Mesothelial cell of epicardium (in vitro differentiated cells): Measurements from ENCODE around the gene HOXC6. TPM values are rescaled to one million over a fixed set of nuclear protein-coding genes. Genes with fewer than 3 reads are reported as not detected.

Source experiments
- DNase-seq, 2 experiments: peaks; one replicate each; pipeline ENCODE4 v3.0.0; 2021; ENCODE audit warnings: low spot score in 2 of 2; ENCODE audit not compliant: unreplicated experiment in 2 of 2
- H3K27ac Mint-ChIP-seq: 2 replicates; pipeline ENCODE4 v1.8.0; 2021; ENCODE audit warnings: mixed read lengths
- H3K27me3 Mint-ChIP-seq: 2 replicates; pipeline ENCODE4 v1.8.0; 2021; ENCODE audit warnings: low read depth, mixed read lengths
- H3K36me3 Mint-ChIP-seq: 2 replicates; pipeline ENCODE4 v1.8.0; 2021; ENCODE audit warnings: mixed read lengths
- H3K4me1 Mint-ChIP-seq: 2 replicates; pipeline ENCODE4 v1.8.0; 2021; ENCODE audit warnings: mixed read lengths
- H3K4me3 Mint-ChIP-seq: 2 replicates; pipeline ENCODE4 v1.8.0; 2021; ENCODE audit warnings: mild to moderate bottlenecking, moderate library complexity, mixed read lengths
- H3K9me3 Mint-ChIP-seq: 2 replicates; pipeline ENCODE4 v1.8.0; 2021; ENCODE audit warnings: mixed read lengths
- total RNA-seq: library from RNA; stranded (reverse); gene quantifications from 3 replicates; pipeline ENCODE4 v1.2.1, GENCODE V29; 2021
- TF ChIP-seq, protein P1 (sequence below): fragments of 200-600 bp; sonication (generic); IDR thresholded peaks from one replicate; pipeline ENCODE4 v1.5.0; 2021; ENCODE audit warnings: antibody characterized with exemption; ENCODE audit not compliant: unreplicated experiment

The HOXC6 gene
- total RNA-seq, 1 donor from 2014 or later: 15.5 TPM

- peaks cover 34% of the 10 kb centered on the region for H3K4me1 Mint-ChIP-seq
- DNase-seq: no peak
- peak overlapping the region; percentile 71 for H3K4me3 Mint-ChIP-seq
- no peaks in the 10 kb centered on the region for H3K9me3 Mint-ChIP-seq
- TF ChIP-seq, protein P1, sequence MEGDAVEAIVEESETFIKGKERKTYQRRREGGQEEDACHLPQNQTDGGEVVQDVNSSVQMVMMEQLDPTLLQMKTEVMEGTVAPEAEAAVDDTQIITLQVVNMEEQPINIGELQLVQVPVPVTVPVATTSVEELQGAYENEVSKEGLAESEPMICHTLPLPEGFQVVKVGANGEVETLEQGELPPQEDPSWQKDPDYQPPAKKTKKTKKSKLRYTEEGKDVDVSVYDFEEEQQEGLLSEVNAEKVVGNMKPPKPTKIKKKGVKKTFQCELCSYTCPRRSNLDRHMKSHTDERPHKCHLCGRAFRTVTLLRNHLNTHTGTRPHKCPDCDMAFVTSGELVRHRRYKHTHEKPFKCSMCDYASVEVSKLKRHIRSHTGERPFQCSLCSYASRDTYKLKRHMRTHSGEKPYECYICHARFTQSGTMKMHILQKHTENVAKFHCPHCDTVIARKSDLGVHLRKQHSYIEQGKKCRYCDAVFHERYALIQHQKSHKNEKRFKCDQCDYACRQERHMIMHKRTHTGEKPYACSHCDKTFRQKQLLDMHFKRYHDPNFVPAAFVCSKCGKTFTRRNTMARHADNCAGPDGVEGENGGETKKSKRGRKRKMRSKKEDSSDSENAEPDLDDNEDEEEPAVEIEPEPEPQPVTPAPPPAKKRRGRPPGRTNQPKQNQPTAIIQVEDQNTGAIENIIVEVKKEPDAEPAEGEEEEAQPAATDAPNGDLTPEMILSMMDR: no peak
- H3K36me3 Mint-ChIP-seq: peaks cover 3% of the 10 kb centered on the region
- H3K27me3 Mint-ChIP-seq: peaks cover 96% of the 10 kb centered on the region
- peak overlapping the region; percentile 8 for H3K27ac Mint-ChIP-seq
Measured at GRCh38 chr12:54004841-54005530, 23.3 kb upstream of the HOXC6 start.

DNA sequence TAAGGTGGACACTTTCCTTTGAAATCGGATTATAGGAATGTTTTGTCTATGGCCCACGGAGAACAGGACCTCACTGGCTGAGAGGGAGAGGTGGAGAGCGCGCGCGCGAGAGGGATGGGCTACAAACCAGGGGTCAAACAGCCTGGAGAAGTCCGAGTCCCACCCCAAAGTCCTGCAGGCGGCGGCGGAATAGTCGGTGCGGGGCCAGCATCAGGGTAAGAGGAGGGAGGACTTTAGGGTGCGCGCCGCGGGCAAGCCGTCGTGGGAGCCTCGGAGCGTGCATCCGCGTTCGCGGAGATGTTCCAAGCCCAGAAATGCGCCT is 22.7 kb upstream of the HOXC6 start:
- peaks cover 3% of the 10 kb centered on the region for H3K36me3 Mint-ChIP-seq
- H3K9me3 Mint-ChIP-seq: no peaks in the 10 kb centered on the region
- H3K27ac Mint-ChIP-seq: peak overlapping the region; percentile 8
- H3K4me3 Mint-ChIP-seq: peak overlapping the region; percentile 71
- H3K27me3 Mint-ChIP-seq: peaks cover 96% of the 10 kb centered on the region
- H3K4me1 Mint-ChIP-seq: peaks cover 36% of the 10 kb centered on the region
- DNase-seq: no peak
- TF ChIP-seq, protein P1: no peak

DNA sequence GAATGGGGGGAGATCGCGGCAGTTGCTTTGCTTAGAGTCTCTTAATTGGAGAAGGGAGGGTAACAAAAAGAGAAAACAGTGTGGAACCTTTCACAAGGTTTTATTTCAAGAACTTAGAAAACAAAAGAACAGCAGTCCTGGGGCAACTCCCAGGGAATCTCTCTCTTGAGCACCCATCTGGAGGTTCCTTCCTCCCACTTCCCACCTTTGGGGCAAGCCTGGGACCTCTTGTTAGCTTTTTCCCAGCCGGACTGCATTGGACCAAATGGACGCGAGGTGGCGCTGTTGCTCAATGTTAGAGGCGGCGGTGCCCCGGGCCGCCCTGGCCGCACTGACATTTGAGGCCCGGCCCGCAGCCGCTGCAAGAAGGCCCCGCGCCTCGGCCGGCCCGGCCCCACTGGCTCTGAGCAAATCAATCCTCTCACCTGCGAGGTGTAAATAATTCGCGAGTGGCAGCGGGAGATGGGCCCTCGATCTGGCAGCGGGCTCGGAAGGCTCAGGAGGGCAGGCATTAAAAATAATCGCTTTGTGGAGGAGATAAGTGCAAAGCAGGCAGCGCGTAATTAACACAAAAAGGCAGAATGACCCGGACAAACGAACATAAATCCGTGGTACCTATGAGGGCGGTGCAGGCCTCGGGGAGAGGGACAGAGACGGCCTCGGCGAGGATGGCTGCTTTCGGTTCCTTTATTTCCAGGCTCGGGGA is 22.2 kb upstream of the HOXC6 start:
- H3K27ac Mint-ChIP-seq: peak overlapping the region; percentile 79
- peaks cover 3% of the 10 kb centered on the region for H3K36me3 Mint-ChIP-seq
- peak overlapping the region; percentile 71 for H3K4me3 Mint-ChIP-seq
- DNase-seq: peak; percentile 80 to 95
- H3K9me3 Mint-ChIP-seq: no peaks in the 10 kb centered on the region
- H3K27me3 Mint-ChIP-seq: peaks cover 96% of the 10 kb centered on the region
- TF ChIP-seq, protein P1: peak; percentile 99
- H3K4me1 Mint-ChIP-seq: peaks cover 40% of the 10 kb centered on the region

DNA sequence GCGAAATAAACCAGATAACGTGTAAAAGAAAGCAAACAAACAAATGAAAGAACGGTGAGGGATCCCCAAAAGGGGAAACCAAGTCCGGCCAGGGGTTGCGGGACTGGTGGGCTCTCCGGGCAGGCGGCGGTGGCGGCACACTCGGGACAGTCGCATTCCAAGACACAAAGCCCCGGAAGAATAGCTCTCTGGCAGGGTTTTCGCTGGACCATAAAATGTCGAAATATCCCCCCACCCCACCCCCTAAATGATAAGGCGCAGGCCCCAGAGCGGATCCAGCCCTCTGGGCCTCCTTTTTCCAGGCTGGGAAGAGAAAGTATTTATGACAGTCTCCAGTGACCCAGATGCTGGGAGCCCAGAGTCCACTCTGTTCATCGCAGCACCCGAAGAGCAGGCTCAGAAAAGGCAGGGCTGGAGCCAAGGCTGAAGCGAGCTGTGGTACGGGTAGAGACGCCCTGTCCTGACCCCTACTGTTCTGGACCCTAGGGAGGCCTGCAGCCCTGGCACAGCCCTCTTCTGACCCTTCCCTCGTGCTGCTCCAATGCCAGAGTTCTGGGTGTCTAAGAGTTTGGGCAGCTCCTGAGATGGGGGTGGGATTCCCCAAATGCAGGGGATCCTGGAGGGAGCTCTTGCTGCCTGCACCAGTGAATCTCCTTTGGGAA is 21.6 kb upstream of the HOXC6 start:
- Mint-ChIP-seq H3K27me3 (peaks cover 96% of the 10 kb centered on the region), H3K4me3 (peak overlapping the region; percentile 71), H3K9me3 (no peaks in the 10 kb centered on the region), H3K4me1 (peaks cover 46% of the 10 kb centered on the region), H3K27ac (peak overlapping the region; percentile 26), H3K36me3 (peaks cover 4% of the 10 kb centered on the region)
- DNase-seq: no peak
- TF ChIP-seq, protein P1: no peak

DNA sequence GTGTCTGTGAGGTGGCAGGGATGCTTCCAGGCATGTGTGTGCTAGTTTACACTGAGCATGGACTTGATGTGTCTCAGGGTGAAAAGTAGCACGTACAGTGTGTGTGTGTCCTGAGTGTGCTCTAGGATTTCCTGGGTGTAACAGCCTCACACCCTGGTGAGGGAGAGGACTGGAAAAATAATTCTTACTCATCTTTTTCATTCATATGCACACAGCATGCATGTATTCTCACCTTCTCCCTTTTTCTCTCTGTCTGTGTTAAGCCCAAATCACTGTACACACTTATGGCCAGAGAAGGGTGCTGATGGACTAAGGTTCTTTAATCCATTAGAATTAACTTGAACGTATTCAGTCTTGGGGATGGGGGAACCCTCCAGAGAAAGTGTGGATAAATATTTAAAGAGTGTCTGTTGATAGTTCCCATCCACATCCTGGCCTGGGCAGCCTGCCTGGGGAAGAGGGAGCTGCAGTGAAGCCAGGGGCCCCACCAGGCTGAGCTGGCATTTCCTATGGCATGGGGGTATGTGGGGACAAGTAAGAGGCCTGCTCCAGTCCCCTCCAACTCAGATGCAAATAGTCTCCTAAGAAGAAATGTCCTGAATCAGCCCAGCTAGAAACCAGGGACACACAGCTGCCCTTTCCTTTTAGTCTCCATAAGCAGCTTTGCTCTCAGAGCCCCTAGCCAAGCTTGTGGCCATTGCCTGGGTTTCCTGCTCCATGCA is 20.5 kb upstream of the HOXC6 start:
- Mint-ChIP-seq H3K9me3 (no peaks in the 10 kb centered on the region), H3K4me1 (peaks cover 44% of the 10 kb centered on the region), H3K27ac (no peak overlapping the region), H3K4me3 (peak overlapping the region; percentile 43), H3K27me3 (peaks cover 96% of the 10 kb centered on the region), H3K36me3 (peaks cover 2% of the 10 kb centered on the region)
- no peak for DNase-seq
- TF ChIP-seq, protein P1: no peak
